HG02678 (cell line): Measurements from ENCODE around the gene FOXD4L1.
"Not testable (repeated sequence)": the region's sequence is repeated elsewhere in the genome, so short reads cannot be mapped to it uniquely, and the experiment has no call there.

Experiments used
- ATAC-seq: cut with Tn5 transposase; IDR thresholded peaks from one replicate; pipeline ENCODE4 v1.9.1; 2021; ENCODE audit warnings: mild to moderate bottlenecking, moderate library complexity; ENCODE audit not compliant: unreplicated experiment

Gene FOXD4L1

GRCh38 chr2:113498365-113498764 is at the start of gene FOXD4L1:
TSS of gene FOXD4L1 (plus strand) at chr2:113498665. CDS start at chr2:113499257, 592 bp downstream.
- not testable (repeated sequence) for ATAC-seq

DNA sequence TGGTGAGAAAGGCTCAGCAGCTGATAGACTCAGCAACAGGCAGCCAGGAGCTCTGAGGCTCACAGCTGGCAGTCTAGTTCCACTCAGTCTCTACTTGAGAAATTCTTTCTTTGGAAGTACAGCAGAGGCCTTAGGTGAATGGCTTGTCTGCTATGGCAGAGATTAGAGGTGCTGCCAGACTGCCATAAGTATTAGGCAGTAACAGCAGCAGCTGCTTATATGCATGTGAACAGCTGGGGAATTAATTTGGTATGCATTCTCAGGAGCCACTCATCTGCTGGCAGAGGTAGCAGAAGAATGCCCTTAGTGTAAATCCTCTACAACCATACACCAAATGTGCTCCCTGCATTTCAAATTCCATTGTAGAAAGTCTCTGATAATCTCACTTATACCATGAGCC is 32.7 kb upstream of the FOXD4L1 start:
- ATAC-seq = not testable (repeated sequence)

DNA sequence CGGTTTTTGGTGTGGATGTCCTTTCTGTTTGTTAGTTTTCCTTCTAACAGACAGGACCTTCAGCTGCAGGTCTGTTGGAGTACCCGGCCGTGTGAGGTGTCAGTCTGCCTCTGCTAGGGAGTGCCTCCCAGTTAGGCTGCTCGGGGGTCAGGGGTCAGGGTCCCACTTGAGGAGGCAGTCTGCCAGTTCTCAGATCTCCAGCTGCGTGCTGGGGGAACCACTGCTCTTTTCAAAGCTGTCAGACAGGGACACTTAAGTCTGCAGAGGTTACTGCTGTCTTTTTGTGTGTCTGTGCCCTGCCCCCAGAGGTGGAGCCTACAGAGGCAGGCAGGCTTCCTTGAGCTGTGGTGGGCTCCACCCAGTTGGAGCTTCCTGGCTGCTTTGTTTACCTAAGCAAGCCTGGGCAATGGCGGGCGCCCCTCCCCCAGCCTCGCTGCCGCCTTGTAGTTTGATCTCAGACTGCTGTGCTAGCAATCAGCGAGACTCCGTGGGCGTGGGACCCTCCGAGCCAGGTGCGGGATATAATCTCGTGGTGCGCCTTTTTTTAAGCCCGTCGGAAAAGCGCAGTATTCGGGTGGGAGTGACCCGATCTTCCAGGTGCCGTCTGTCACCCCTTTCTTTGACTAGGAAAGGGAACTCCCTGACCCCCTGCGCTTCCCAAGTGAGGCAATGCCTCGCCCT is 21.6 kb upstream of the FOXD4L1 start:
- not testable (repeated sequence) for ATAC-seq

DNA sequence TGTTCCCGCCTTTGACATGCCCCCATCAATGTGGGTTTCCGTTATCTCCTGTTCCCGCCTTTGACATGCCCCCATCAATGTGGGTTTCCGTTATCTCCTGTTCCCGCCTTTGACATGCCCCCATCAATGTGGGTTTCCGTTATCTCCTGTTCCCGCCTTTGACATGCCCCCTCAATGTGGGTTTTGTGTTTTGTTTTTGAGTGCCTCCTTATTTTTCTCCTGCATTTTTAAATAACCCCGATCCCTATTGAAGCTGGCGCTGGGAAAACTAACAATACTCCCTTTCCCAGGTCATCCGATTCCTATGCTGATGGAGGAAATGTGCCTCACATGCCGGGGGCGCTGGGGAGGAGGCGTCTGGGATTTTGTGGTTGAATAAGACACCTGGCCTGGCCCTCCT is 1.9 kb upstream of the FOXD4L1 start:
- ATAC-seq = not testable (repeated sequence)

- not testable (repeated sequence) for ATAC-seq
Measured at GRCh38 chr2:113499019-113499885, 787 bp downstream of the FOXD4L1 start.

DNA sequence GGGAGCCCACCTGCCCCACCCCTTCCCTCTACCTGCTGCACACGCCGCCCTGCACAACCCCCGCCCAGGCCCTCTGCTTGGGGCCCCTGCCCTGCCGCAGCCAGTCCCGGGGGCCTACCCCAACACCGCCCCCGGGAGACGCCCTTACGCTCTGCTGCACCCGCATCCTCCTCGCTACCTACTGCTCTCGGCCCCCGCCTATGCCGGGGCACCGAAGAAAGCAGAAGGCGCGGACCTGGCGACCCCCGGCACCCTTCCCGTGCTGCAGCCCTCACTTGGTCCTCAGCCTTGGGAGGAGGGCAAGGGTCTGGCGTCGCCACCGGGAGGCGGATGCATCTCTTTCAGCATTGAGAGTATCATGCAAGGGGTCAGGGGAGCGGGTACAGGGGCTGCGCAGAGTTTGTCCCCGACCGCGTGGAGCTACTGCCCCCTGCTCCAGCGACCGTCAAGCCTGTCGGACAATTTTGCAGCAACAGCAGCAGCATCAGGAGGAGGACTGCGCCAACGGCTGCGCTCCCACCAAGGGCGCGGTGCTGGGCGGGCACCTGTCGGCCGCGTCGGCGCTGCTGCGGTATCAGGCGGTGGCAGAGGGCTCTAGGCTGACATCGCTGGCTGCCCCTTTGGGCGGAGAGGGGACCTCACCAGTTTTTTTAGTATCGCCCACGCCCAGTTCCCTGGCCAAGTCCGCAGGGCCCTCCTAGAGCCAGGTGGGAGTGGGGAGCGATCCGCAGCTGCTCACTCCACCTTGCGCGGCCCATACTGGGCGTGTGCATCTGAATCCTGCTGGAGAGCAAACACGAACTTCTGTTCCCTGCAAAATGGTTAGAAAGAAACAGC is 1.6 kb downstream of the FOXD4L1 start:
- ATAC-seq = not testable (repeated sequence)

DNA sequence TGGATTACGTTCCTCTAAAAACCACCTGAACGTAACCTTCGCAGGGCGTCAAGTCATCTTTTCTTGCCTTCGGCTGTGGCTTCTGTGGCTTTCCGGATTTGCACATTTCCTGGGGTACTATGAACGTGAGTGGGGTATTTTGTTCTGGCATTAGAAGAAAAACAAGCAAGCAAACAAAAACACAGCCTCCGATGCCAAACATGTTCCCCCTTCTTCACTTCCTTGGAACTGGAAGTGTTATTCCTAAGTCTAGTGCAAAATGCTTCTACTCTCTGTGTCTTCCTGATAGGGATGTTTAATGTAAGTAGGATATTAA is 2.2 kb downstream of the FOXD4L1 start:
- not testable (repeated sequence) for ATAC-seq

DNA sequence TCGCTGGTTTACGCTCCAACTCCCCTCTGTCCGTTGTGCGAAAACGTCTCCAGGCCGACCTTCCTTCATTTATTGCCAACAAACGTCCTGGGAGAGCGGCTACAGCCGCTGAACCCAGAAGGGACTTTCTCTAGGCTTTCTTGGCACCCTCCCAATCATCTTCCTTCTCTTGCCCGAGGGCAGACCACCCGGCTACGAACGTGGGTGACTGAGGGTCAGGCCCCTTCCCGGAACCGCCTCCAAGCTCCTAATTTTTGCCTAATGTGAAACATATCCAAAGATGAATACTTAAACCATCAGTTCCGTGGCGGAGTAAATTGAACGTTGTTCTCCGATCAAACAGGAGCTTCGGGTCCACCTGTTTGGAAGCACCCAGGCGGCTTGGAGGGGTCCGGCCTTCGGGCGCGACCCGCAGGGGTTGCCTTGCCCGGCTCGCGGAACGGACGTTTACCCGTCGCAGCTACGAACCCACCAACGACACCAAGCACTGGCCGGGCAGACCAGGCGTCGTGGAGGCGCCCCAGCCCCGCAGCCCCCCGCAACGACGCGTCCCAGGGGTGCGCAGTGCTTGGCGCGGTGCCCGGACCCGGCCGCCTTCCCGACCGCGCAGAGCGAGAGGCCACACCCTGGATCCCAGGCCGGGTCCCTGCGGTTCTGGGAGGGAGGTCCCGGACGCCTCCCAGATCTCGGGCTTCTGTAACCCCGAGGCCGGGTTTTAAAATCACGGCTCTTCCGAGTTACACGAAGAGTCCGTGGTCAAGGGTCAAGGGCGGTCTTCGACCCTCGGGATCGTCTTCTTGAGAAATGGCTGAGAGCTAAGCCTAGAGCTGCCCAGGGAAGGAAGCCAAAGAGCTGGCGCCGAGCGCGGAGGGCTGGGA is 4.0 kb downstream of the FOXD4L1 start:
- not testable (repeated sequence) for ATAC-seq

DNA sequence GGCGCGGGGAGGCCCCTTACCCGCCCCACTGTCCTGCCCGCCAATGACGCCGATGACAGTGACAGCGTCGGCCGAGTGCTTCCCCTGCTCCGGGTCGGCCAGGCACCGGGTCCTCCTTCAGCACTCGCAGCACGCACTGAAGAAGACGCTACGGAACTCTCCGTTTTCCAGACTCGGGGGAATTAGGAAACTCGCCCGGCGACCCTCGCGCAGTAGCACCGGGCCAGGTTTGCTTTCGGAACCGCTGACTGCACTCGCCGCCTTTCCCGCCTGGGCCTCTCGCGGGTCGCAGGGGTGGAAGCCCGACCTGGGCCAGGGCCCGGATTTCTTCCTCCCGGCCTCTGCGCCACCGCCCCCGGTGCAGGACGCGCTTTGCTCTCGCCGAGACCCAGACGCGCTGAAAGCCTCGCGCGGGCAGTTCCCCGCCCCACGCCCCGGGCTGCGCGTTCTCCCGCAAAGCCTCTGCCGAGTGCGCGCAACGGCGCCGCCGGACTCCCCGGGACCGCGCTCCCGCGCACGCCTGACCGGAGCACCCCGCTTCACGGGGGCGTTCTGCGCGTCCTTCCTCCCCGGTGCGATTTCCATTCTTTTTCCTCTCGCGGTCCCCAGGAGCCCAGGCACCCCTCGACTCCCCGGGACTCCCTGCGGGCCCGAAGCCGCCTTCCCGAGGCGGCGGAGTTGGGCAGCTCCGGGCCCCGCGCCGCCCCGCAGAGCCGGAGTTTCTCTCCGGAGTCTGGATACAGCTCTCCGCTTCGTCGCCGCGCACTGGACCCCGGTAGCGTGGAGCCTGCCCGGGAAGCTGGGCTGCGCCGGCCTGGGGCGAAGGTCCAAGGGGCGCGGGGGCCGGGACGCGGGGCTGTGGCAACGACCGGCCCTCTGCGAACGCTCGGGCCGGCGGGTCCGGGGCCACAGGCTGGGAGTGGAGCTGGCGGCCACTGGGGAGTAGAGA is 4.9 kb downstream of the FOXD4L1 start:
- peak; percentile 79 for ATAC-seq

- peak; percentile 9 for ATAC-seq
Measured at GRCh38 chr2:113504081-113504480, 5.6 kb downstream of the FOXD4L1 start.

- not testable (repeated sequence) for ATAC-seq
Measured at GRCh38 chr2:113507394-113508140, 9.1 kb downstream of the FOXD4L1 start.

DNA sequence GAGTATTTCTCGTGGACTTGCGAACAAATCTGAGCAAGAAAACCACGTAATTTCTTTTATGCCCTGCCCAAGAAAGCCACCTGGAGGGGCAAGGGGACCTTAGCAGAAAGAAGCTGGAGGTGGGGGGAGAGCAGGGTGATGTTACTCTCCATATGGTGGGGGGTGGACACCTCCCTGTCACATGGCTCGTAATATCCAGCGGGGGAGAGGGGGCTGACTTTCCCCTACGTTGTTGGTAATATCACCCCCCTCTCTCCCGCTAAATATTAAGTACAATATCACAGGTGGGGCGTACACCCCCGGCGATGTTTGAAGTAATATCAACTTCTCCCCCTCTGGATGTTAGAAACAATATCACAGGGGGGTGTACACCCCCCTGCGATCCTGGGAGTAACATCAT is 9.7 kb downstream of the FOXD4L1 start:
- not testable (repeated sequence) for ATAC-seq

DNA sequence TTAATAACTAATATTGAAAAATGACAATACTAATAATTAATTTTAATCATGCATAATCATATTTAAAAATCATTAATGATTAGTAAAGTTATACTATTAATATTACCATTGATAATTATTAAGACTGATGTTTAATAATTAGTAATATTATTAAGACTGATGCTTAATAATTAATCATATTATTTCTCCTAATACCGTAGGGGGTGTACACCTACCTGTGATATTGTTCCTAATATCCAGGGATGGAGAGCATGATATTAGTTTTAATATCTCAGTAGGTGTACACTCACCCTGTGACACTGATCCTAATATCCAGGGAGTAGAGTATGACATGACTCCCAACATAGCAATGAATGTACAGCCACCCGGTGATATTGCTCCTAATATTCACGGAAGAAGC is 12.4 kb downstream of the FOXD4L1 start:
- ATAC-seq = not testable (repeated sequence)

- ATAC-seq = not testable (repeated sequence)
Measured at GRCh38 chr2:113511859-113512258, 13.4 kb downstream of the FOXD4L1 start.

DNA sequence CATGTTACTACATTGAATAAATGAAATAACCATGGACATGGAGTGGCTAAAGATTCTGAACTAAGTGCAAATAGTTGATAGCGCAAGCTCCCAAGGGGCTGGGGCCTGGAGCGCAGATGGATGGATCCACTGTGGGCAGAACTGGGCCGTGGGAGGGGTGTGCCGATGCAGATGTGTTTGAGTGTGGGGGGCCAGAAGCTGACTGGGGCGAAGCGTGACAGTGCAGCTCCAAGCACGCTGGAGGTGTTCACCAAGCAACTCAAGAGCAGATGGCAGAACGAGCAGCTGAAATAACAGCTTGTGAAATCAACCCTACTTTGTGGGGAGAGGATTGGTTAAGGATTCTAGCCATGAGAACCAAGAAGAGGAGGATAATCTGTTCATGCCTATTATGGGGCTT is 17.0 kb downstream of the FOXD4L1 start:
- not testable (repeated sequence) for ATAC-seq

DNA sequence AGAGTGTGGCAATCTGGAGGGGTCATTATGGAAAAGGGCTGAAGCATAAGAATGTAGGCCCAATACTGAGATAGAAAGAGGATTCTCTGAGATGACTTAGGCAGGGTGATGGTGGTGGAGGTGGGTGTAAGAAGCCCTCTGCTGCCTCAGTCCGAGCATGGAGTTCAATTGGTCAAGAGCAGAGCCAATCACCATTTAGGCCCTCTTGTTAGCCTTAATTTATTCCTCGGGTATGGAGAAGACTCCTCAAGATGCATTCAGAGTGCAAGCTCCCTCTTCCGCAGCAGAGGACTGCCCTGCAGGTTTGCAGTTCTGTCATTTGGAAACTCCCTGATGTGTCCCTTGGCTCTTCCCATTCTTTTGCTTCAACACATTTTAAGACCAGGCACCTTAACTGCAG is 17.5 kb downstream of the FOXD4L1 start:
- ATAC-seq = not testable (repeated sequence)

DNA sequence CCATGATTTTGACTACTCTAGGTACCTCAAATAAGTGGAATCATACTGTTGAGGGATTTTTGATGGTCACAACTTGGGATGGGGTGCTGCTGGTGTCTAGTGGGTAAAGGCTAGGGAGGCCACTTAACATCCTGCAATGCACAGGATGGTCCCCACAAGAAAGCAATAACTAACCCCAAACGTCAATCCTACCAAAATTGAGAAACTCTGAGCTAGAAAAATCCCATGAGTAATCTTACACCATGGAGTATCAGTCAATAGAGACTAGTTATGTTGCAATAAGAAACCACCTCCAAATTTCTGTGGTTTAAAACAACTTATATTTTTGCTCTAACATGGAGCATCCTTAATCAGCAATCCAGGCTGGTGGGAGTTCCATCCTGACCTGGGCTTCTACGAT is 18.6 kb downstream of the FOXD4L1 start:
- not testable (repeated sequence) for ATAC-seq

DNA sequence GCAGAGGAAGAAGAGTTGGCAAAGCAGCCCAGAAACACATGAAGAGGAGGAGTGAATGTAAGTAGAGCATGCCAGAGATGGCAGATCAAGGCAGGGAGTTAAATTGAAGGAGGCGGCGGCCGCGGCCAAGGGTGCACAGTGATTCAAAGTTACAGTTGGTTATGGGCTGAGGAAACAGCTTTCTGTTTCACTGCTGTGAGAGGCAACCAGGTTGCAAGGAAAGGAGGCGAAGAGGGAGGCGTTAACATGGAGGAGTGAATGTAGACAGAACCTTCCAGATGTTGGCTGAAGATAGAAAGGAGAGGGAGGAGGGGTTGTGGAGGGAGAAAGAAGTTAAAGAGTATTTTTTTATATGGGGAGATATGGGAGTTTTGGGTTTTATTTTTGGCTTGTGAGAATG is 22.4 kb downstream of the FOXD4L1 start:
- not testable (repeated sequence) for ATAC-seq
